Calu3 (cell line): ENCODE data around the gene ANAPC15. TPM values are rescaled to one million over a fixed set of nuclear protein-coding genes. Genes with fewer than 3 reads are reported as not detected.
A peak's percentile ranks its signal among the peaks of the same experiment; 100 is the strongest.
"Not testable (repeated sequence)": the region's sequence is repeated elsewhere in the genome, so short reads cannot be mapped to it uniquely, and the experiment has no call there.

Experiments
- BruUV-seq: library from RNA; stranded (reverse); fragments of 400-500 nt; replicated peaks from 2 replicates; lab custom pipeline; 2021; lab: Mats Ljungman, UMichigan
- CTCF ChIA-PET: fragments of 300-600 bp; sonication (Branson Sonifier 250); formaldehyde crosslinking; loops from one replicate; lab custom pipeline; 2022; ENCODE audit warnings: antibody characterized with exemption; lab: Charles Lee
- DNase-seq: peaks from one replicate; pipeline ENCODE4 v3.0.0; 2022
- H3K27ac Mint-ChIP-seq: one replicate; pipeline ENCODE4 v1.8.0; 2022; ENCODE audit warnings: mixed read lengths; ENCODE audit not compliant: unreplicated experiment
- H3K27me3 Mint-ChIP-seq: one replicate; pipeline ENCODE4 v1.8.0; 2022; ENCODE audit warnings: mixed read lengths; ENCODE audit not compliant: unreplicated experiment
- H3K36me3 Mint-ChIP-seq: one replicate; pipeline ENCODE4 v1.8.0; 2022; ENCODE audit warnings: mild to moderate bottlenecking, moderate library complexity, mixed read lengths; ENCODE audit not compliant: insufficient read depth, unreplicated experiment
- H3K4me1 Mint-ChIP-seq: one replicate; pipeline ENCODE4 v1.8.0; 2022; ENCODE audit warnings: mild to moderate bottlenecking, low read depth, mixed read lengths; ENCODE audit not compliant: unreplicated experiment
- H3K4me3 Mint-ChIP-seq: one replicate; pipeline ENCODE4 v1.8.0; 2022; ENCODE audit warnings: mild to moderate bottlenecking, low read depth, moderate library complexity, mixed read lengths; ENCODE audit not compliant: unreplicated experiment
- H3K9me3 Mint-ChIP-seq: one replicate; pipeline ENCODE4 v1.8.0; 2022; ENCODE audit warnings: low read depth, mixed read lengths; ENCODE audit not compliant: unreplicated experiment
- intact Hi-C: fragments of 100-400 bp; cut with micrococcal nuclease; formaldehyde crosslinking; loops from one replicate; pipeline ENCODE4 v1.10.0; 2022; ENCODE audit not compliant: unreplicated experiment
- total RNA-seq: library from RNA; stranded (reverse); gene quantifications from 2 replicates; pipeline ENCODE4 v1.2.3, GENCODE V29; 2022
- TF ChIP-seq, protein P1 (sequence below): fragments of 200-600 bp; IDR thresholded peaks from one replicate; pipeline ENCODE4 v1.8.0; 2022; ENCODE audit warnings: antibody characterized with exemption; ENCODE audit not compliant: unreplicated experiment

The ANAPC15 gene
- total RNA-seq, 1 experiment from 2014 or later: 29.4 TPM

DNA sequence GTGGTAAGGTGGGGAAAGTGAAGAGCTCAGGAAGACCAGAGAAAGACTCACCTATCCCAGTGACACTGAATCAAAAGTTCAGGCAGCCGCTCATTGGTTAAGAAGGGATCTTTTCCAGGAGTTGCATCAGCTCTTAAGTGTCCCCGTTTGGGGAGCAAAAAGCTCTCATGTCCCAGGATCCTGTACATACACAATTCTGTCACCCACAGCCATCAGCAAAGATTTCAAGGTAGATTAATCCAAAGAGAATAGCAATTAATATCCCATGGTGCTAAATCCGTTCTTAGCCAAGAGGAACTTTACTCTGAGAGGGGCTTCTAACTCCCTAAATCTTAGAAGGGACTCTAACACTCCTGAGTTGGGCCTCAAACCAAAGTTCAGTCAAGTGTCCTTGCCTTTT lies 42.3 kb upstream of the ANAPC15 start:
- no TSS peak for BruUV-seq
- CTCF ChIA-PET: no interaction called here
- no peak overlapping the region for H3K4me3 Mint-ChIP-seq

DNA sequence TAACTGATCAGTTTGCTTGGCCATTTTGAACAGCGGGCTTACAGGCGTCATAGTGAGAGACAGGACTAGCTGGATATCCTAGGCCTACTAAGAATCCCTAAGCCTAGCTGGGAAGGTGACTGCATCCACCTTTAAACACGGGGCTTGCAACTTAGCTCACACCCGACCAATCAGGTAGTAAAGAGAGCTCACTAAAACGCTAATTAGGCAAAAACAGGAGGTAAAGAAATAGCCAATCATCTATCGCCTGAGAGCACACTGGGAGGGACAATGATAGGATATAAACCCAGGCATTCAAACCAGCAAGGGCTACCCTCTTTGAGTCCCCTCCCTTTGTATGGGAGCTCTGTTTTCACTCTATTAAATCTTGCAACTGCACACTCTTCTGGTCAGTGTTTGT lies 41.4 kb upstream of the ANAPC15 start:
- intact Hi-C loops, H3K9me3 Mint-ChIP-seq, BruUV-seq, H3K4me1 Mint-ChIP-seq, H3K4me3 Mint-ChIP-seq, H3K36me3 Mint-ChIP-seq, DNase-seq, H3K27ac Mint-ChIP-seq: not testable (repeated sequence)
- H3K27me3 Mint-ChIP-seq: peaks cover 13% of the 10 kb centered on the region
- CTCF ChIA-PET: interaction anchor here (0.9 kb wide), 1 partner anchor 9 kb away, joined by 4 read pairs; no protein-coding TSS in a partner anchor

More for the DNA sequence above, 42.3 kb upstream of the ANAPC15 start:
- intact Hi-C loops: no loop called here
- H3K27ac Mint-ChIP-seq: no peak overlapping the region
- H3K27me3 Mint-ChIP-seq: peaks cover 22% of the 10 kb centered on the region
- H3K9me3 Mint-ChIP-seq: no peaks in the 10 kb centered on the region
- H3K4me1 Mint-ChIP-seq: no peaks in the 10 kb centered on the region
- no peaks in the 10 kb centered on the region for H3K36me3 Mint-ChIP-seq
- no peak for DNase-seq
- TF ChIP-seq, protein P1, sequence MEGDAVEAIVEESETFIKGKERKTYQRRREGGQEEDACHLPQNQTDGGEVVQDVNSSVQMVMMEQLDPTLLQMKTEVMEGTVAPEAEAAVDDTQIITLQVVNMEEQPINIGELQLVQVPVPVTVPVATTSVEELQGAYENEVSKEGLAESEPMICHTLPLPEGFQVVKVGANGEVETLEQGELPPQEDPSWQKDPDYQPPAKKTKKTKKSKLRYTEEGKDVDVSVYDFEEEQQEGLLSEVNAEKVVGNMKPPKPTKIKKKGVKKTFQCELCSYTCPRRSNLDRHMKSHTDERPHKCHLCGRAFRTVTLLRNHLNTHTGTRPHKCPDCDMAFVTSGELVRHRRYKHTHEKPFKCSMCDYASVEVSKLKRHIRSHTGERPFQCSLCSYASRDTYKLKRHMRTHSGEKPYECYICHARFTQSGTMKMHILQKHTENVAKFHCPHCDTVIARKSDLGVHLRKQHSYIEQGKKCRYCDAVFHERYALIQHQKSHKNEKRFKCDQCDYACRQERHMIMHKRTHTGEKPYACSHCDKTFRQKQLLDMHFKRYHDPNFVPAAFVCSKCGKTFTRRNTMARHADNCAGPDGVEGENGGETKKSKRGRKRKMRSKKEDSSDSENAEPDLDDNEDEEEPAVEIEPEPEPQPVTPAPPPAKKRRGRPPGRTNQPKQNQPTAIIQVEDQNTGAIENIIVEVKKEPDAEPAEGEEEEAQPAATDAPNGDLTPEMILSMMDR: no peak

DNA sequence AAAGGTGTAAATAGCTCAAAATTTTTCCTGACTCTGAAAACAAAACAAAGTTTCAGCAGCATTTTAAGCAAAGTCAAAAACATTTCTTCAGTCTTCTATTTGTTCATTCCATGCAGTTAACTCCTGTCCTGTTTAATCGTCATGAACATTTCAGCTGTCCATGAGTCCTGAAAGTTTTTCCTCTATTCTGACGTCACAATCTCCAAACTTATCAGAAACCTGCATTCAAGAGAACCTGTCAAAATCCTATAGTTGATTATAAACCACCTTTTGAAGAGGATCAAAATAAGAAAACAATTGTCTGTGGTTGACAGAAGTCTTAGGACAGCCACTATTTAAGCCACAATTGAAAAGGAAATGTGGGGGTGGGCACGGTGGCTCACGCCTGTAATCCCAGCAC lies 38.4 kb upstream of the ANAPC15 start:
- Mint-ChIP-seq H3K27me3 (peaks cover 7% of the 10 kb centered on the region), H3K4me3 (no peak overlapping the region), H3K27ac (no peak overlapping the region), H3K4me1 (no peaks in the 10 kb centered on the region), H3K36me3 (no peaks in the 10 kb centered on the region), H3K9me3 (no peaks in the 10 kb centered on the region)
- no TSS peak for BruUV-seq
- DNase-seq: no peak
- intact Hi-C loops: no loop called here
- CTCF ChIA-PET: no interaction called here
- TF ChIP-seq, protein P1: no peak

DNA sequence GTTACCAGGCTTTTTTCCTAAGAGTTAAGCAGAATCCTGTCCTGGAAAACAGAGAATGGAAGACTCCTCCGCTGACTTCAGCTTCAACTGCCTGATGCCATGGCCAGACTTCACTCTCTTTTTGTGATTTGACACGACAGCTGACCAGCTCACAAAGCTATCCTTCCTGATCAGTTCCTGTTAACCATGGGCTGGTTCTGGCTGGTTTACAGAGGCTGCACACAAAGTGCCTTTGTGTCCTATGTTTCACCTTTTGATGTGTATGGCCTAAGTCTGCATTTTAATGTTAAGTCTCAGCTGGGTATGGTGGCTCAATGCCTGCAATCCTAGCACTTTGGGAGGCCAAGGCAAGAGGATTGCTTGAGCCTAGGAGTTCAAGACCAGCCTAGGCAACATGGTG lies 34.1 kb upstream of the ANAPC15 start:
- Mint-ChIP-seq H3K4me3 (no peak overlapping the region), H3K36me3 (no peaks in the 10 kb centered on the region), H3K9me3 (no peaks in the 10 kb centered on the region), H3K27ac (no peak overlapping the region), H3K27me3 (peaks cover 8% of the 10 kb centered on the region), H3K4me1 (peaks cover 6% of the 10 kb centered on the region)
- DNase-seq: no peak
- TF ChIP-seq, protein P1: no peak
- CTCF ChIA-PET: no interaction called here
- BruUV-seq: no TSS peak
- intact Hi-C loops: no loop called here

DNA sequence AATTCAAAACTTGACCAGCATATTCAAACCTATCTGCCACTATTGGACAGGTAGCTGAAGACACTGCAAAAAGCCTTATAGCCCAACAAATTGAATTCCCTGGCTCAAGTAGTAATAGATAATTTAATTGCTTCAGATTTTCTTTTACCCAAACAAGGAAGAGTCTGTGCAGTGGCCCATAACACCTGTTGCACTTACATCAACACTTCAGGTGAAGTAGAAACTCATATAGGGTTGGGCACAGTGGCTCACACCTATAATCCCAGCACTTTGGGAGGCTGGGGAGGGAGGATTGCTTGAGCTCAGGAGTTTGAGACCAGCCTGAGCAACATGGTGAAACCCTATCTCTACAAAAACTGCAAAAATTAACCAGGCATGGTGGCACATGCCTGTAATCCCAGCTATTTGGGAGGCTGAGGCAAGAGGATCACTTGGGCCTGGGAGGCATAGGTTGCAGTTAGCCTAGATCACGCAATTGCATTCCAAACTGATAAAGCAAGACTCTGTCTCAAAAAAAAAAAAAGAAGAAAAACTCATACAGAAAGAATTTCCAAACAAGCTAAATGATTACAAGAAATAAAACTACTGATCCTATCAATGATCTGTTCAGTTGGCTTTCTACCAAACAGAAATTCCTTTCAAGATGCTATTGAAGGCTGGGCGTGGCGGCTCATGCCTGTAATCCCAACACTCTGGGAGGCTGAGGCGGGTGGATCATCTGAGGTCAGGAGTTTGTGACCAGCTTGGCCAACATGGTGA lies 32.5 kb upstream of the ANAPC15 start:
- DNase-seq: peak; percentile 51
- no TSS peak for BruUV-seq
- H3K36me3 Mint-ChIP-seq: no peaks in the 10 kb centered on the region
- peaks cover 16% of the 10 kb centered on the region for H3K27me3 Mint-ChIP-seq
- no peaks in the 10 kb centered on the region for H3K9me3 Mint-ChIP-seq
- CTCF ChIA-PET: interaction anchor here (0.7 to 2.8 kb wide), 7 partner anchors 9 to 286 kb away, joined by 3 to 30 read pairs (median 4); no protein-coding TSS in a partner anchor
- TF ChIP-seq, protein P1: no peak
- intact Hi-C loops: no loop called here
- H3K4me3 Mint-ChIP-seq: no peak overlapping the region
- no peak overlapping the region for H3K27ac Mint-ChIP-seq
- peaks cover 14% of the 10 kb centered on the region for H3K4me1 Mint-ChIP-seq

DNA sequence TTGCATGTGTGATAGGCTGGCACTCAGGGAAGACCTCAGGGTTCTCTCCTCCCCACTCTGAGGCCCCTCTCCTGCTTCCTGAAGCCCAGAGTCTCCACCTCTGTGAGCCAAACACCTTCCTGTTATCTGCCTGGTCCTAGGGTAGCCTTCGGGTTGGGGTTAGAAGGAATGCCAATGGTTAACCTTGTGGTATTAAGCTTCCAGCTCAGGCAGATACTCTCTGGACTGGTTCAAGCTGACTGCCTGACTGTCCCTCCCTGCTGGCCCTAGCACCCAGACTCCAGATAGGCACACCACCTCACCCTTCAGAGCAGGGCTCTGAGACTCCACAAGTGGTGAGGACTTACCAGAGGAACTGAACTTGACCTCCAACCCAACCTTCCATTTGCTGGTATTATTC lies 30.0 kb upstream of the ANAPC15 start:
- H3K4me3 Mint-ChIP-seq, BruUV-seq, H3K9me3 Mint-ChIP-seq, H3K27ac Mint-ChIP-seq, intact Hi-C loops, DNase-seq, H3K36me3 Mint-ChIP-seq: not testable (repeated sequence)
- peaks cover 14% of the 10 kb centered on the region for H3K4me1 Mint-ChIP-seq
- CTCF ChIA-PET: interaction anchor here (1.1 kb wide), 1 partner anchor 38 kb away, joined by 3 read pairs; no protein-coding TSS in a partner anchor
- peaks cover 16% of the 10 kb centered on the region for H3K27me3 Mint-ChIP-seq
